Left lung (tissue), 10 donors: ENCODE data around the gene DOCK3. TPM values are rescaled to one million over a fixed set of nuclear protein-coding genes. Genes with fewer than 3 reads are reported as not detected.

Source experiments
- ATAC-seq: fragments of 200-7000 bp; cut with Tn5 transposase; one replicate; pipeline ENCODE4 v1.9.1; 2020; ENCODE audit warnings: moderate library complexity
- DNase-seq, 4 donors: peaks; one replicate each; pipeline ENCODE4 v3.0.0-alpha.2; 2013 to 2020
- H3K27ac ChIP-seq, 2 donors: fragments of 200-600 bp; sonication (generic) in 1 of 2; one replicate each; pipeline versions ENCODE4 v1.5.0 to v1.8.0; 2020 to 2021
- H3K27me3 ChIP-seq, 2 donors: fragments of 200-600 bp; sonication (generic) in 1 of 2; one replicate each; pipeline versions ENCODE4 v1.5.0 to v1.8.0; 2020 to 2021
- H3K36me3 ChIP-seq, 2 donors: fragments of 200-600 bp; sonication (generic) in 1 of 2; one replicate each; pipeline versions ENCODE4 v1.5.0 to v1.8.0; 2020 to 2021
- H3K4me1 ChIP-seq, 2 donors: fragments of 200-600 bp; one replicate each; pipeline ENCODE4 v1.8.0; 2021
- H3K4me3 ChIP-seq, 2 donors: fragments of 200-600 bp; sonication (generic) in 1 of 2; one replicate each; pipeline versions ENCODE4 v1.5.0 to v1.8.0; 2020 to 2021; ENCODE audit warnings: mild to moderate bottlenecking in 1 of 2
- H3K9me3 ChIP-seq, 2 donors: fragments of 200-600 bp; sonication (generic) in 1 of 2; one replicate each; pipeline versions ENCODE4 v1.5.0 to v1.8.0; 2020 to 2021
- intact Hi-C, 2 donors: fragments of 100-400 bp; cut with DNase I; formaldehyde crosslinking; loops; one replicate each; pipeline versions ENCODE4 v1.11.2 to v1.14.2; 2022
- polyA plus RNA-seq, 6 donors: library from polyadenylated mRNA; unstranded; fragments of 120-200 nt; gene quantifications; one replicate each; pipeline ENCODE4 v1.2.1, GENCODE V29; 2013; ENCODE audit not compliant: insufficient read length in 6 of 6
- total RNA-seq, 2 donors: library from RNA; stranded (reverse); fragmentation: NEBNext Ultra II Directional; extraction: Animal tissue kit (Norgen Biotek cat#: 25700); gene quantifications; one replicate each; pipeline ENCODE4 v1.2.1, GENCODE V29; 2021
- TF ChIP-seq, protein P1 (sequence below), 2 donors: fragments of 200-600 bp; sonication (generic) in 1 of 2; IDR thresholded peaks; one replicate each; pipeline versions ENCODE4 v1.5.0 to v1.8.0; 2021; ENCODE audit warnings: antibody characterized with exemption in 2 of 2
- donor health status: DM: no; HTN: yes; CAD: no.
- donor health status: DM: no; HTN: no; CAD: no.

The DOCK3 gene
- total and polyA plus RNA-seq, 8 donors: 0.34 to 2.2 (median 1.8) TPM

DNA sequence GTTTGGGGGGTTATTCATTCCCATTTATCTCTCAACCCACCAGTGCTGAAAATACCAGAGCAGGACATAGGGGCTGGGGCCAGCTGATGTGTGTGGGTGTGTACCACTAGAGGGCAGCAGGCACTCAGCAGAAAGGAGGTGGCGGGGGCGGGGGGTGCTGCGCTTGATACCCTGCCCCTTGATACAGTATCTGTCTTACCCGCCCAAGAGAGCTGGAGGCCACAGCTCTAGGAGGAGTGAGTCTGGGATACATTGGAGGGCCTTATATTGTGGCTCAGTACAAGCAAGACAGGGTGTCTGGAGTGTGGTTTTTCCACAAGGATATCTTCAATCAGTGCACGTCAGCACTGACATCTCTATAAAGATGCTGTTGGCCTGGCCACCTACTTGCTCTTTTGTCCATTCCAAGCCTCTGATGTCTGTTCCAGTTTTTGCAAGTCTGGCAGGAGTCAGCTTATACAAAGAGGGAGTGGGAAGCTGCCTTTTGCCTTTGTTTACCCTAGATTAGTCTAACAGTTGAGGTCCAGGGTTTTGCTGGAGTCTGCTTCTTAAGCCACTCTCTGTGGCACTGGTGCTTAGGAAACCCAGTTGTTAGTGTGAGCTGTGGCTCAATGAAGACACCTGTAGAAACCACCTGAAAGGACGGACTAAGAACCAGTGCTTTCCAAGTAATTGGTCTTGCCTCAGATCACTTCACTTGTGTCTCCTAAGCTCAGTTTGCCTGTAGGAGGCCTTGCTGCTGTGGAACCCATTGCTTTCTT, 714.9 kb downstream of the DOCK3 start:
- Histone ChIP-seq H3K27ac (no peak overlapping the region), H3K4me1 (peaks cover 49 to 78% of the 10 kb centered on the region in 2 donors), H3K36me3 (peaks cover 0 to 65% of the 10 kb centered on the region in 2 donors)

DNA sequence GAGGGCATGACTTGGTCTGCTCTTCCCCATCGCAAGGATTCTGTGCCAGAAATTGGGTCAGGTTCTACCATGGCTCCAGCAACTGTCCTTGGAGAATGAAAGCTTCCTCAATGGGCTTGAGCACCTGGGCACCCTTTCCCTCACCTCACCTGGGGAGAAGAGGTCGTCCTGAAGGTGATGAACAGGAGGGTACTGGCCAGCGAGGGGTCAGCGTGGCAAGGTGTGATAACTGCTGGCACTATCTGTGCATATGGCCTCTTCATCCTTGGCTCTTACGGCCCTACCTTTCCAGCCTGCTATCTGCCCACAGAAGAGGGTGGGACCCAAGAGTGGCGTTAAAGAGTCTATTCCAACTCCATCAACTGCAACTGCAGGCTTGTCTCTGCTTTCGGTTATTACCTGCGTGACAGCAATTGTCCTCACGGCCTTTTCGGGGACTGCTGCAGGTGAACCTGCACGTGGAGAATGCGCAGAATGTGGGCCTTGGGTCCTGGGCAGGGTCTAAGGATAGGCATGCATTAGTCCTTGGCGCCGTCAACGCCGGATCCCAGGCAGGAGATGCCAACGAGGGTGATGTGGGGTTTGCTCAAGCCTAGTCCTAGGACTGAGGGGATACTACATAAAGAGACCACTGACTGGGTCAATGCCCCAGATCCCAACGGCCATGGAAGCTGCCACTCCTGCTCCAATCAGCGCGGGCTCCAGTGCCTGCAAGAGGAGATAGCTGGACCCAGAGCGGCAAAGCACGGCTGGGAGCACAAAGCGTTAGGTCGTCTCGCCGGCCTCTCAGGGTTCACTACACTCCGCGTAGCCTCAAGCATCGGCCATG, 715.7 kb downstream of the DOCK3 start:
- Histone ChIP-seq H3K4me1 (peaks cover 49 to 86% of the 10 kb centered on the region in 2 donors), H3K4me3 (peak overlapping the region; percentile 70 to 72), H3K9me3 (no peaks in the 10 kb centered on the region), H3K27me3 (no peaks in the 10 kb centered on the region), H3K27ac (peak overlapping the region; percentile 59 to 88), H3K36me3 (peaks cover 0 to 74% of the 10 kb centered on the region in 2 donors)
- no peak for ATAC-seq
- TF ChIP-seq, protein P1, sequence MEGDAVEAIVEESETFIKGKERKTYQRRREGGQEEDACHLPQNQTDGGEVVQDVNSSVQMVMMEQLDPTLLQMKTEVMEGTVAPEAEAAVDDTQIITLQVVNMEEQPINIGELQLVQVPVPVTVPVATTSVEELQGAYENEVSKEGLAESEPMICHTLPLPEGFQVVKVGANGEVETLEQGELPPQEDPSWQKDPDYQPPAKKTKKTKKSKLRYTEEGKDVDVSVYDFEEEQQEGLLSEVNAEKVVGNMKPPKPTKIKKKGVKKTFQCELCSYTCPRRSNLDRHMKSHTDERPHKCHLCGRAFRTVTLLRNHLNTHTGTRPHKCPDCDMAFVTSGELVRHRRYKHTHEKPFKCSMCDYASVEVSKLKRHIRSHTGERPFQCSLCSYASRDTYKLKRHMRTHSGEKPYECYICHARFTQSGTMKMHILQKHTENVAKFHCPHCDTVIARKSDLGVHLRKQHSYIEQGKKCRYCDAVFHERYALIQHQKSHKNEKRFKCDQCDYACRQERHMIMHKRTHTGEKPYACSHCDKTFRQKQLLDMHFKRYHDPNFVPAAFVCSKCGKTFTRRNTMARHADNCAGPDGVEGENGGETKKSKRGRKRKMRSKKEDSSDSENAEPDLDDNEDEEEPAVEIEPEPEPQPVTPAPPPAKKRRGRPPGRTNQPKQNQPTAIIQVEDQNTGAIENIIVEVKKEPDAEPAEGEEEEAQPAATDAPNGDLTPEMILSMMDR (IDR thresholded peaks at IDR 0.05): no peak
- DNase-seq: no peak
- intact Hi-C loops: no loop called here

More for the DNA sequence above, 714.9 kb downstream of the DOCK3 start:
- H3K9me3 ChIP-seq: no peaks in the 10 kb centered on the region
- ATAC-seq: no peak
- DNase-seq: peak in 2 of 4 donors; percentile 45 to 82
- H3K4me3 ChIP-seq: no peak overlapping the region
- H3K27me3 ChIP-seq: no peaks in the 10 kb centered on the region
- intact Hi-C loops: no loop called here
- TF ChIP-seq, protein P1 (IDR thresholded peaks at IDR 0.05): peak; percentile 38 to 67

DNA sequence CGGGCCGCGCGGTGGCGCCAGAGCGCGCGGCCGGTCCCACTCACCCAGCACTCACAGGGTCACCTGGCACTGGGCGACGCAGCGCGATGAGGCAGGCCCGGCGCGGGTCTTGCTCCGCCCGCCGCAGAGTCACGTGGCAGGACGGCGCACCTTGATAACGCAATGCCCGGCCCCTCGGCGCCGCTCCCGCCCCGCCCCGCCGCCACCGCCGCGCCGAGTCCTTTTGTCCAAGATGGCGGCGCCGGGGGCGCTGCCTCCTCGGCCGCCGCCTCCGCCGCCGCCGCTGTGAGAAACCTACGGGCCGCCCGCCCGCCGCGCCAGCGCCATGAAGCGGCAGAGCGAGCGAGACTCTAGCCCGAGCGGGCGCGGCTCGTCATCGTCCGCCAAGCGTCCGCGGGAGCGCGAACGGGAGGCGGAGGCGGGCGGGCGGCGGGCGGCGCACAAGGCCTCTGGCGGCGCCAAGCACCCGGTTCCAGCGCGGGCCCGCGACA, 716.4 kb downstream of the DOCK3 start, which contains the start of gene RBM15B:
RBM15B (plus strand) TSS at position 211 of the 491 bp plus-strand sequence; CDS start at position 326, 115 bp downstream.
- Histone ChIP-seq H3K27ac (peak within 1 kb of the TSS; percentile 79 to 88), H3K27me3 (no peaks in the 10 kb centered on the region), H3K36me3 (peaks cover 4 to 80% of the 10 kb centered on the region in 2 donors), H3K4me3 (peak within 1 kb of the TSS; percentile 70 to 72), H3K4me1 (peaks cover 45 to 91% of the 10 kb centered on the region in 2 donors), H3K9me3 (no peaks in the 10 kb centered on the region)
- intact Hi-C loops: no loop called here
- ATAC-seq: peak; percentile 96
- DNase-seq: peak; percentile 94 to 100 (median 98)
- TF ChIP-seq, protein P1 (IDR thresholded peaks at IDR 0.05): peak; percentile 79 to 91

DNA sequence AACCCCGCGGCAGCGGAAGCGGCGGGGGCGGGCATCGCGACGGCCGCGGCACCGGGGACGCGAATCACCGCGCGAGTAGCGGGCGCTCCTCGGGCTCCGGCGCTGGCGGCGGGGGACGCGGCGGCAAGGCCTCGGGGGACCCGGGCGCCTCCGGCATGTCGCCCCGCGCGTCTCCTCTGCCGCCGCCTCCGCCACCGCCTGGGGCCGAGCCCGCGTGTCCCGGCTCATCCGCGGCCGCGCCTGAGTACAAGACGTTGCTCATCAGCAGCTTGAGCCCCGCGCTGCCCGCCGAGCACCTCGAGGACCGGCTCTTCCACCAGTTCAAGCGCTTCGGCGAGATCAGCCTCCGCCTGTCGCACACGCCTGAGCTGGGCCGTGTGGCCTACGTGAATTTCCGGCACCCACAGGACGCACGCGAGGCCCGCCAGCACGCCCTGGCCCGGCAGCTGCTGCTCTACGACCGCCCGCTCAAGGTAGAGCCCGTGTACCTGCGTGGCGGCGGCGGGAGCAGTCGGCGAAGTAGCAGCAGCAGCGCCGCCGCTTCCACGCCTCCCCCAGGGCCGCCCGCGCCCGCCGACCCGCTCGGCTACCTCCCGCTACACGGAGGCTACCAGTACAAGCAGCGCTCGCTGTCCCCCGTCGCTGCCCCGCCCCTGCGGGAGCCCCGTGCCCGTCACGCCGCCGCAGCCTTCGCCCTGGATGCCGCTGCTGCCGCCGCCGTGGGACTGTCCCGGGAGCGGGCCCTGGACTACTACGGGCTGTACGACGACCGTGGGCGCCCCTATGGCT, 717.0 kb downstream of the DOCK3 start:
- Histone ChIP-seq H3K27ac (peak overlapping the region; percentile 79 to 88), H3K4me3 (peak overlapping the region; percentile 70 to 72), H3K9me3 (no peaks in the 10 kb centered on the region), H3K4me1 (peaks cover 38 to 91% of the 10 kb centered on the region in 2 donors), H3K27me3 (no peaks in the 10 kb centered on the region), H3K36me3 (peaks cover 4 to 85% of the 10 kb centered on the region in 2 donors)
- ATAC-seq: no peak
- TF ChIP-seq, protein P1 (IDR thresholded peaks at IDR 0.05): no peak
- peak in 2 of 4 donors; percentile 19 to 89 for DNase-seq
- intact Hi-C loops: no loop called here
